Measurements from ENCODE around the gene SNTG2.

SNTG2 gene

DNA sequence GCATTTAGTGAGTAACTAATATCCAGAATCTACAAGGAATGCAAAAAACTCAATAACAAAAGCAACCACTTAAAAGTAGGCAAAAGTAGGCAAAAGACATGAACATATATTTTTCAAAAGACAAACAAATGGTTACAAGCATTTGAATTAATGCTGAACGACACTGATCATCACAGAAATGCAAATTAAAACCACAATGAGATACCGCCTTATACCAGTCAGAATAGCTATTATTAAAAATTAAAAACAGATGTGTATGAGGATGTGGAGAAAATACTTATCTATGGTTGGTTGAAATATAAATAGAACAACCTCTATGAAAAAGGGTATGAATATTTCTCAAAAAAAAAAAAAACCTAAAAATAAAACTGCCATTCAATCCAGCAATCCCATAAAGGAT, 51.7 kb downstream of the SNTG2 start:
- DNase-seq, result peak; percentile 33

DNA sequence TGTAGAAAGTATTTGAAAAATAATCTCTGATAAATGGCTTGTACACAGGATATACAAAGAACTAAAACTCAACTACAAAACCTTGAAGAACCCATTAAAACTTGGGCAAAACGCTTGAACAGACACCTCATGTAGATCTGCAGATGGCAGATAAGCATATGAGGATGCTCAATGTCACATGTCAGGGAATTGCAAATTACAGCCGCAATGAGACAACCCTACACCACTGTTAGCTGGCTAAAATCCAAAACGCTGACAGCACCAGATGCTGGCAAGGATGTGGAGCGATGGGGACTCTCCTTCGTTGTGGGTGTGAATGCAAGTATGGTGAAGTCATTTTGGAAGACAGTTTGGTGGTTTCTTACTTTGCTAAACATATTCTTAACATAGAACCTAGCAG, 53.7 kb downstream of the SNTG2 start:
- peak; percentile 53 for DNase-seq

DNA sequence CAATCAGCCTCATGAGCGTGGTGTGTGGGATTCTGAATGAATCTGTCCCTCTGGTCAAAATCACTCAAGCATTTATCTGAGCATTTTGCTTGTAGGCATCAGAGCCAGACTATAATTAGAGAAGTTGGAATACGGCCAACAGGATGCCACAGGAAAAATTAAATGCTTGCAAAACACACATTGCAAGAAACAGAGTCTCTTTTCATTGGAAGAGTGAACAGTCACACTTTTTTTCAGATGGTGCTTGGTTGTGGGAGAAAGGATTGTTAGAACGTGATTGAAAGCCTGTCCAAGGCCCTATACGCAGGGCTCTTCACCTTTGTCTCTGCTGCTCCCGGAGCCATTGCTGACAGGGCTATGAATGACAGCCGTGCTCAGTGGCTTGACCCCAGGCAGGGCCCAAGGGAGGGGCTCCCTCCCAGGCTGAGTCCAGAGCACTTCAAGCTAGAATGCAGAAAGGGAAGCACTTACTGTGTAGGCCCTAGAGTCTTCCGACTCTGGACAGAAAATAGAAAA, 59.8 kb downstream of the SNTG2 start:
- peak; percentile 21 for DNase-seq

DNA sequence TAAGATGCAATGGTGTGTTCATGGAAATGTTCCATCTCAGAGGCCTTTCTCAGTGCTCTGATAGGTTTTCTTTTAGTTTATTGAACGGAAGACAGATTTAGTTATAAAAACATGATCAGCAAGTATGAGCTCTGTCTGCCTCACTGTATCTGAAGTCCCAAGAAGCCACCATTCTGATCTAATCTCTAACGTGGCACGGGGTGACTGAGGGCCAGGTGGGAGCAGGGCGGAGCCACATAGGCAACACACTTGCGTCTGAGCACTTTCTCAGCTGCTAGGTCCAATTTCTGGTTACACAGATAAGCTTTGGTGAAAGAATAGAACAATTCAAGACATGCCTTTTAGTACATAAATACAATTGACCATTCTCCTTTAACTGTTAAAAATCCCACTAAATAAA, 60.4 kb downstream of the SNTG2 start:
- DNase-seq, result no peak

DNA sequence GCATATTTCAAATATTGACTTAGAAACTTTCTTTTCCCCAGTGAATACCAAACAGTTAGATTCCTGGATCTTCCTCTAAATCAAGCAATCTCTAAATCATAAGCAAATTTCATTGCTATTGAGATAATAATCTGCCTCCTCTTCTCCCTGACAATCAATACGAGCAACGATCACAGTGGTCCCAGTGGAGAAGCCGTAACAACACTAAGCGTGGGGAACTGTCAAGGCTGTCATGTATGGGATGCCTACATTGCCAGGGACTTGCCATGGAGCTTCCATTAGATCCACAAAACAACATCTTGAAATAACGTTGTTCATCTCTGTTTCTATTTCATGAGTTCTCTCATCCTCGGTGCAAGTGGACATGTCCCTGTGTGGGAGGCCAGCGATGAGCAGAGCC, 61.3 kb downstream of the SNTG2 start:
- DNase-seq, result no peak

DNA sequence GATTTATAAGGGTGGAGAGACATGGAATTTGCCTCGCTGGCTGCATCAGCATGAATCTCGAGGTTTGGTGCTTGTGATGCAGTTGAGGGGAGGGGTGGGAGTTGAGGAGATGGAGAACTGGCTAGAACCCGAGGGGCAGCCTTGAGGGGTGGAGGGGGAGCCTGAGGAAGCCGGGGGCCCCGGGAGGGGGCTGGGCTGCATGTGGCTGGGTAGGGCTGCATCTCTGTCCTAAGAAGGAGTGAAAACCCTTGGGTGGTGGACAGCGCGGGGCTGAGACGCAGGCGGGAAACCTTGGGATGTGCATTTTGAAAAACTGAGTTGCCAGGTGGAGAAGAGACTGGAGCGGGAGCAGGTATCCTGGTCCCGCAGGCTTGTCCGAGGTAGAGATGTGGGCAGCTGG, 64.2 kb downstream of the SNTG2 start:
- no peak for DNase-seq

DNA sequence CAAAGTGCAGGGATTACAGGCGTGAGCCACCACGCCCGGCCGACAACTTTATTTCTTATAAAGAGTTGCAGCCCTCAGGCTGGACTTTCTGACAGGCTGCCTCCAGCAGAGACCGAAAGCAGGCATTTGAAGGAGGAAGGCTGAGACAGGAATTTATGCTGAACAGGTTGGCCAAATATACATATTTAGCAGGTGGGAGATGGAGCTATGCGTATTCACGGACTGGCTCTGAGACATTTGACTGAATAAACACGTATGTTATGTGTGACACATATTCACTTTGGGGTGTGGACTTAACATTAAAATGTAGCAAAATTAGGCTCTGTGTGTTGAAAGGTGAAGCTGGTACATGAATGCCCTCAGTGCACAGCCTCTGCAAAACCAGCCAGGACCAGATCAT, 65.9 kb downstream of the SNTG2 start:
- DNase-seq, result no peak

DNA sequence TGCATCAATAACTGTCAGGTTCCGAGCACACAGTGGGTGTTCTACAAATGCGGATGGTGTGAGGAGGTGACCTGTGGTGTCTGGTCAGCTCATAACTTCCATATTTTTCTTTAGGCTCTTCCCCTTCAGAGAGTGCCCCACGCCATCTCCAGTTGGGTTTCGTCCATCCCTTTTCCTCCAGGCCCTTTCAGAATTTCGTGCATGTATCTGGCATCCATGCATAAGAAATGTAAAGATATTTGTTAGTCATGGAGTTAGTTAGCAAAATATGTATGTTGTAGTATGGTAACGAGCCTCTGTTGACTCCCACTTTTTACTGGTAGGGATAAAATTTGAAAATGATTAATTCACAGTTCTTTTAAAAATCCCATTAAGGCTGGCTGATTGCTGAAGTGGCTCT, 67.2 kb downstream of the SNTG2 start:
- no peak for DNase-seq

DNA sequence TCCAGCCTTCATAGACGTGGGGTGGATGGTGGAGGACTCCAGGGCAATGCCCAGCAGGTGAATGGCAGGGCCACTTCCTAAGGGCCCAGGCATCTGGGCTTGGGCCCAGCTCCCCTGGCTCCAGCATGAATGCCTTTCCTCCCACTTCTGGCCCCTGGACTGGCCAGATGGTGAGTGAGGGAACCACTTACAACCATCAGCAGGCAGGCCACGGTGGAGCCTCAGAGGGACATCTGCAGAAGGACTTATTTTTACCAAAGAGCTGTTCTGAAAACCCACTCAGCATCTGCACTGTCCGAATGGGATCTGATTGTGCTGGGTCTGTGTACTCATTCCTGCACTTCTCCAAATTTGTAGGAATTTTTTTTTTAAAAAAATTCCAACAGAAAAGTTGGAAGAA, 69.6 kb downstream of the SNTG2 start:
- no peak for DNase-seq

DNA sequence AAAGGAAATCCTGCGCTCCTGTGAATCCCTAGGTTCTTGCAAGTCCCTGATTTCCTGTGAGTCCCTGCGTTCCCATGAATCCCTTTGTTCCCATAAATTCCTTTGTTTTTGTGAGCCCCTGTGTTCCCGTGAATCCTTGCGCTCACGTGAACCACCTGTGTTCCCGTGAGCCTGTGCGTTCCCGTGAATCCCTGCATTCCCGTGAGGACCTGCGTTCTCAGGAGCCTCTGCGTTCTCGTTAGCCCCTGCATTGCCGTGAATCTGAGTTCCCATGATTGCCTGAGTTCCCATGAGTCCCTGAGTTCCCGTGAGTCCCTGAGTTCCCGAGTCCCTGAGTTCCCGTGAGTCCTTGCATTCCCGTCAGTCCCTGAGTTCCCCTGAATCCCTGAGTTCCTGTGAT, 71.5 kb downstream of the SNTG2 start:
- no peak for DNase-seq

DNA sequence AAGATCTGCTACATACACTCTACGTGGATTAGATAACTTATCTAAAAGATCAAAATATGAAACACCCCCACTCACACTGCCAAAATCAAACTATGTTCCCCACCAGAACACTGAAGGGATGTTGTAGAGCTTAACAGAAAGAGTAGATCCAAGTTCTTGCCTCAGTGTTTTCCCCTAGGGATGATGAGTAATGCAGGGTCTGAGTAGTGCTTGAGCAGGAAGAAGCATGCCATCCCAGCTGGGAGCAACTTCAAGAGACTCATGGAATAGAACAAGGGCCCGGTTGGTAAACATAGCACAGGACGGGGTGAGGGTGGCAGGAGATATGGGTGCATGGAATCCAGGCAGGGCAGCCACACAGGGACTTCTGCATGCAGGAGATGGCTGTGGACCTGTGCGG, 74.3 kb downstream of the SNTG2 start:
- DNase-seq, result peak; percentile 84

DNA sequence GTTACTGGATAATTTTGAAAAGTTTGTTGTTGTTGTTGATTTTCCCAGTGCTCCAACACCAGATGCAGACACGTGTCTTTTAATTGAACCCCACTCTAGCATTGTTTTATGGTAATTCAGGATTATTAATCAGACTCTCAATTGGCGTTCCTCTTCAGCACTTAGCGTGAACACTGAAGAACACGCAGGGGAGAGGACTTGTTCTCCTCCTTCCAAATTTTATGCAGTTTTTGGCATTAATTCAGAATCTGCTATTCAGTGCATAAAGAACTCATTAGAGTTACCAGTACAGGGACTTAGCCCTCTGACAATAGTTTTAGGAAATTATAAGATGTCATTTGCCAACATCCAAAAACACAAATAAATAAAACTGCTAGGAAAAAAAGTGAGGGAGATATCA, 75.5 kb downstream of the SNTG2 start:
- DNase-seq, result no peak

DNA sequence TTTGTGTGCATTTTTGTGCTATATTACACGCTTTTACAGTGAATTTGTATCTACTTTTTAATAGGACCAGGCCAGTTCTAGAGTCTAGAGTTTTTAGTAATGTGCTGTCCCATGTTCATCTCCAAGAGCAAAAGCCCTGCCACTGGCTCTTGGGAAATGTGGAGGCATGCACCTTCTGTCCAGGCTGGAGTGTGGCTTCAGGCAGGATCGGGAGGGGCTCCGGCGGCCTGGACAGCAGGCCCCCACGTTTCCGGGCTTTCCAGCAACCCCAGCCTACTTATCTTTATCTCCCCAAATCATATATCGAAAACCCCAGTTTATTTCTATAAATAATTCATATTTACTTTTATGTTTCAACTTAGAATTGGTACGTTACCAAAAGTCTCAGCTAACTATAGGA, 78.2 kb downstream of the SNTG2 start:
- DNase-seq, result no peak

DNA sequence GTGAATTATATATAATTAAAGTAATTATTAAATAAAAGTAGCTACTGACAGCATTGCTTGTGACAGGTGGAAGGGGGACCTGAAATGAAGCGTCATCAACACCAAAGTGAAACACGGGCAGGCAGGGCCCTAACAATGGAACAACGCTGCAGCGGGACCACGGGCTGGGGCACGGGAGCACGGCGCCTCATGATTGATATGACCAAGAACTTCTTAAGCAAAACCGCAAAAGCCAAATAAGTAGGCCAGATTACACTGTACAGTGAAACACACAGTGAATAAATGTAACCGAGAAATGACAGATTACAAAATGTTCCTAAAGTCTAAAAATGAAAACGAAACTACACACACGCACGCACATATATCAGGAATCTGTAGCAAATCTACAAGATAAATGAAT, 81.4 kb downstream of the SNTG2 start:
- DNase-seq, result no peak

DNA sequence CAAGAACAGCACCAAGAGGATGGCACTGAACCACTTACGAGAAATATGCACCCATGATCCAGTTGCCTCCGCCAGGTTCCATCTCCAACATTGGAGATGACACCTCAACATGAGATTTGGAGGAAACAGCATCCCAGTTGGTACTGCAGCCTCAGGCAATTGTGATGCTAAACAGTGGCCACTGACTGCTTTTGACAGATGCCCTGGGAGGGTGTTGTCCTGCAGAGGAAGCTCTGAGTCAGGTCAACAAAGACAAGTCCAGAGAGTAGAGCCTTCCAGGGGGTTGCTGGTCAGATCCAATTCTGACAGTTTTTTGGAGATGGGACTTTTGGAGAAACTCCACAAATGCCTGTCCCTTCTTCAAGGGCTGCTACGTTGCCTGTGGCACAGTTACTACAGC, 82.4 kb downstream of the SNTG2 start:
- no peak for DNase-seq

DNA sequence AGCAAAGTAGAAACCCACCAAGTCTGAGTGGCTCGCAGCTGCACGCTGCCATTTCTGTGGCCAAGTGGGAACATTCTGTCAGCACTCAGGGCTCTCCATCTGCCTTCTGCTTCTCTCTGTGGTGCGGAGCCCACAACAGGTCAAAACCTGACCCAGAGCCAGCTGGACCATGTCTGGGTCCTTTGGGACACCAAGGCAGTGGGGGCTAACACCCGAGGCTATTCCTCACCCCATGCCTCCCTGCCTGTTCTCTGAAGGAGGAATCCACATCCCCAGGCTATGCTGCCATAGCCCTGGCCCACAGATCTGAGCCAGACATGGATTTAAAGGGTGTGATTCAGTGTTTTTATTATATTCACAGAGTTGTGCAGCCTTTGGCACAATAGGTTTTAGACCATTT, 86.4 kb downstream of the SNTG2 start:
- DNase-seq, result no peak

DNA sequence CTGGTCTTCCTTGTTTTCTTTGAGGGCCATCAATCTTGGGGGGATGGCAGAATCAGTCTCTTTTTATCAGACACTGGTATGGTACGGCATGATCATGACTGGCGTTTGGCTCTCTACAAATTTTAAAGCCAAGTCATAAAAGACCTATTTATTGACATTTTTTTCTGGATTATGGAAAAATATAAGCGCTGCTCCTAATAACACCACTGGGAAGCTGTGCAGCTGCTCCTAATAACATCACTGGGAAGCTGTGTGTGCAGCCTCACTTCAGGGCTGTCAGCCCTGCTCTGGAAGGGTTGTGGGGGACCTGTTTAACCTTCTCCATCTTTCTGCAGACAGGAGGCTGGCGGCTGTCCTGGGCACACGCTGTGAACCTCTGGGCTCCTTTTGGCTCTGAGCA, 88.9 kb downstream of the SNTG2 start:
- DNase-seq, result no peak

DNA sequence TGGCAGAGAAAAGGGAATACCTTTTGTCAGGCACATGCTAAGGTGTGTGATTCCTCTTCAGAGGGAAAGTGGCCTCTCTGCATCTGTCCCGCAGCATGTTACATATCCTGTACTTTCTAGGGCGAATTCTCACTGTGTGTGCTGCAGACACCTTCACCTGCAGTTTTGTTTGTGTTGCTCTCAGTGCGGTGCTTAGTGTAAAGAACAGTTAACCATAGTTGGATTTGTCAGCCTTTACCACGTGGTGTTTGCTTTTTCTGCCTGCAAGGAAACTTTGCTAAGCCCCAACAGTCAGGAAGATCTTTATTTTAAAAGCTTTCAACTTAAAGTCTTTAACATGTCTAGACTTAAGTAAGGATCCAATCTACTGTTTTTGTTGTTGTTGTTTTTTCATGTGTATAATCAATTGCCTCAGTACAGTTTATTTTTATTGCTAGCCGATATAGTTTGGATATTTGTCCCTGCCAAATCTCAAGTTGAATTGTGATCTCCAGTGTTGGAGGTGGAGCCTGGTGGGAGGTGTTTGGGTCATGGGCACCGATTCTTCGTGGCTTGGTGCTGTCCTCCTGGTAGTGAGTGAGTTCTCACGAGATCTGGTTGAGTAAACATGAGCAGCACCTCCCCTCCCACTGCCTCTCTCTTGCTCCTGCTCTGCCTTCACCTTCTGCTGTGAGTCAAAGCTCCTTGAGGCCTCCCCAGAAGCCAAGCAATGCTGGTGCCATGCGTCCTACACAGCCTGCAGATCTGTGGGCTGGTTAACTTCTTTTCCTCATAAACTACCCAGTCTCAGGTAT, 90.6 kb downstream of the SNTG2 start:
- DNase-seq, result no peak

DNA sequence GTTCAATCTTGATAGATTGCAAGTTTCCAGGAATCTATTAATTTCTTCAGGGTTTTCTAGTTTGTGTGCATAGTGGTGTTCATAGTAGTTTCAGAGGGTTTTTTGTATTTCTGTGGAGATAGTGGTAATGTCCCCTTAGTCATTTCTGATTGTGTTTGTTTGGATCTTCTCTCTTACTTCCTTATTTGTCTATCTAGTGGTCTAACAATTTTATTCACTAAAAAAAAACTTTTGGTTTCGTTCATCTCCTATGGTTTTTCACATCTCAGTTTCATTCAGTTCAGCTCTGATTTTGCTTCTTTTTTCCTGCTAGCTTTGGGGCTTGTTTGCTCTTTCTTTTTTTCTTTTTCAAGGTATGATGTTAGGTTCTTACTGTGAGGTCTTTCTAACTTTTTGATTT, 94.5 kb downstream of the SNTG2 start:
- no peak for DNase-seq

DNA sequence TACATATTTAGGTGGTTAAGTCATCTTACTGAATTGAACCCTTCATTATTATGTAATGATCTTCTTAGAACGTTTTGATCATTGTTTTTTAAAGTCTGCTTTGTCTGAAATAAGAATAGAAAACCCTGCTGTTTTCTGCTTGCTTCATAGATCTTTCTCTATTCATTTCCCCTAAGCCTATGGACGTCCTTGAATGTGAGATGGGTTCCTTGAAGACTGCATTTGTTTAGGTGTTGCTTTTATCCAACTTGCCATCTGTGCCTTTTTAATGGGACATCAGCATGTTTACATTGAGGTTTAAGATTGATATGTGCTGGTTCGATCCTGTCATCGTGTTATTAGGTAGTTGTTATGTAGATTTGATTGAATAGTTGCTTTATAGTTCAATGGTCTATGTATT, 95.4 kb downstream of the SNTG2 start:
- DNase-seq, result no peak

DNA sequence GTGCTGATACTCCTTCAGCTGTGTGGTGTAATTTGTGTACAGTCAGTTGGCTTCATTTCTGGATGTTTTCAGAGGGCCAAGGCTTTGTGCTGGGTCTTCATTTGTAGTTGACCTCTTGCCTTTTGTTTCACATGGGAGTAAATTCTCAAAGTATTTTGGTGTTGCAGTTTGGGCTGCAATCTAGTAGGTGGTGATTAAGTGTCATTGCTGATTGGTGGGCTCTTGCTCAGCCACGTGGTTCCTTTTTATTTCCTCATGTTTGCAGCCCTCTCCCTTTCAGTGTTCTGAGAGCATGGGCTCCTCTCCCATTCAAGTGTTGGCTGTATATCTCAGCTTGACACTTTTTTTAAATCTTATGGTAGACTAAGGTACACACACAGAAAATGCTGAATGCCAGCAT, 96.8 kb downstream of the SNTG2 start:
- DNase-seq, result no peak

DNA sequence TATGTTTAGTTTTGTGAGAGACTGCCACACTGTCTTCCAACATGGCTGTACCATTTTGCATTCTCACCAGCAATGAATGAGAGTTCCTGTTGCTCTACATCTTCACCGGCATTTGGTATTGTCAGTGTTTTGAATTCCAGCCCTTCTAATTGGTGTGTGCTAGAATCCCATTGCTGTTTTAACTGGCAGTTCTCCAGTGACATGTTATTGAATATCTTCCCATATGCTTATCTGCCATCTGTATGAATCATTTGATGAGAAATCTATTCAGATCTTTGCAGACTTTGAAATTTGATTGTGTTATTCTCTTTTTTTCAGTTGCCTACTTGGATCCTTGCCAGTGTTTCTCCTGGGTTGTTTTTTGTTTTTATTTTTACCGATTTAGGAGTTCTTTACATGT, 99.0 kb downstream of the SNTG2 start:
- DNase-seq, result peak; percentile 90

DNA sequence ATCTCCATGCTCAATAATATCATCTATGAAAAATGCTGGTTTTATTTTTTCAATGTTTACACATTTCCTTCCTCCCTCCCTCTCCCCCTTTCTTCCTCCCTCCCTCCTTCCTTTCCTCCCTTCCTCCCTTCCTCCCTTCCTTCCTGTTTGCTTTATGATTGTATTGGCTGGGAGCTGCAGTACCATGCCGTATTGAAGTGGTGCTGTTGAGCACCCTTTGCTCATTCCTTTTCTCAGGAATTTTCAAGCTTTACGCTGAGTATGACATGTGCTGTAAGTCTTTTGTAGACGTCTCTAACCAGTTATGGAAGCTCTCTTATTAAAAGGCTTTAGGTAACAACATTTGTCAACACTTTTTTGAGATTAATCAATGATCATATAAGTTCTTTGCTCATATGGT, 100.4 kb downstream of the SNTG2 start:
- DNase-seq, result peak; percentile 56

DNA sequence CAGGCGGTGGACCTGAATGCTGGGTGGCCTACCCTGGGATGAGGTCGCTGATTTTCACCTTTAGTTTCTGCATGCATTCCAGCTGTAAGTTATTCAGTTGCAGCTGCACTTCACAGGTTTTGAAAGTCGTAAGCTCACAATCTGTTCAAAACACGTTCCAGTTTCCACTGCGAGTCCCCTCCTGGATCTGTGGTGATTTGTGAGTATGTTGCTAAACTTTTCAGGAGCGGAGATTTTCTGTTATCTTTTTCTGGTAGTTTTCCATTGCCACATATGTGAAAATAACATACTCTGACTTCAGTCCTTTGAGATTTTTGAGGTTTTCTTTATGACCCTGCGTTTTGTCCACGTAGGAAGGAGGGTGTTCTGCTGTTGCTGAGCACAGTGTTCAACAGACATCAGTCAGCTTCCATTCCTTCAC, 102.1 kb downstream of the SNTG2 start:
- peak; percentile 27 for DNase-seq

DNA sequence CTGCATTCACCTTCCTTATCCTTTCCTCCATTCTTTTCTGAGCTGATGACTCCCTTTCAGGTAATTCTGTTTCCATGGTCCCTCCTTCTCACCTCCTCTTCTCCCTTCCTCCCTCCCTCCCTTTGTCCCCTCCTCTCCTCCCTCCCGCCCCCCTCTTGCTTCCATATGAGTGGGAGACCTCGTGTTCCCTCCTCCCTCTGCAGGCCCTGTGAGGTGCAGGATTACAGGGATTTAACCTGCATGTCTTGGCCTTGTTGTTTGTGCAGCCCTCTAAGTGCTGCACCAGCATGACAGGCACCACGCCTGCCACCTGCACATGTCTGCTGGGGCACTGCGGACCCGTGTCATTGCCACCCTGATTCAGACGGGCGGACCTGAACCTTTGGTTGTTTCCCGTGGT, 103.1 kb downstream of the SNTG2 start:
- no peak for DNase-seq

Measured in fibroblast of skin of back (primary cell).